Right hindlimb (tissue), 1 donor: ENCODE results near the gene NRF1.
"Not testable (repeated sequence)": the region's sequence is repeated elsewhere in the genome, so short reads cannot be mapped to it uniquely, and the experiment has no call there.

Source experiments
- DNase-seq: peaks from one replicate; pipeline ENCODE4 v3.0.0-alpha.2; 2018

The NRF1 gene

DNA sequence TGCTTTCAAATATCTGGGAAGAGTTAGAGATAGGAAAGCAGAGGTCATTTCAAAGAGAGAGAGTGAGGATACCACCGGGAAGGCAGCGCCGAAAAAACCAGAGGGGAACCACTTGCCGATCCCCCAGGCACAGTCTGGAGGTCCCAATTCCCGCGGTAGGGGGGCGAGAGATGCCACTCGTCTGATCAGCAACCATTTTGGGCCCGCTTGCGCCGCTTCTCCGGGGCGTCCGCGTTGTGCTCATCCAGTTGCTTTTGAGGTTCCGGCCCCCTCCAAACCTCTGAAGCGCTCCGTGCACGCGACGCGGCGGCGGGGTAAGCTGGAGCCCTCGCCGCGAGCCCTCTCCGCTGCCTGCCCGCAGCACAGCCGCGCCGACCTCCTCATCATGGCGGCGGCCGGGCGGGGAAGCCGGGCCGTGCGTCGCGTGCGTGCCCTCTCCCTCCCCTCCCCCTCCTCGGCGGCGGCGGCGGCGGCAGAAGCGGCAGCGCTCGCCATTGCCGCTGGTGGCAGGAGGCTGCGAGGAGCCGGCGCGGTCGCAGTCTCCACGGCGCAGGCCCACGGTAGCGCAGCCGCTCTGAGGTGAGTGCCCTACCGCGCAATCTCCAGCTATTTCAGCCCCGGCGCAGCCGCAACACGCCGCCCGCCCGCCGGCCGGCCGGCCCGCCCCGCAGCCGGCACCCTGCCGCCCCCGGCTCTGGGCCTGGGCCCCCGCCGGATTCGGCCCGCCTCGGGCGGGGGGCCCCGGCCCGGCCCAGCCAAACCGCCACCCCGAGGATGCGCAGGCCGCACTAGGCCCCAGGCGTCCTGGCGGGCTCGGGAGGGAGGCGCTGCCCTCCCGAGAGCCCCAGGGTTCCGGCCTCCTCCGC, at the start of gene NRF1:
Gene NRF1, plus strand, starts transcription at position 475 of the 866 bp plus-strand sequence. CDS start 45,632 bp downstream, outside the sequence.
- peak; percentile 95 for DNase-seq

DNA sequence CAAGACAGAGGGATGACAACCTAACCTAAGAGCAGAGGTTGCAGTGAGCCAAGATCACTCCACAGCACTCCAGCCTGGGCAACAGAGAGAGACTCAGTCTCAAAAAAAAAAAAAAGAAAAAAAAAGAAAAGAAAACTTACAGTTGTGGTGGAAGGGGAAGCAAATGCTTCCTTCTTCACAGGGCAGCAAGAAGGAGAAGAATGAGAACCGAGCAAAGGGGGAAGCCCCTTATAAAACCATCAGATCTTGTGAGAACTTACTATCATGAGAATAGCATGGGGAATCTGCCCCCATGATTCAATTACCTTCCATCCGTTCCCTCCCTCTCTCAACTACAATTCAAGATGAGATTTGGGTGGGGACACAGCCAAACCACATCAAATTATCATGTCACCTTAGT, 45.2 kb upstream of the NRF1 start:
- DNase-seq, result not testable (repeated sequence)

DNA sequence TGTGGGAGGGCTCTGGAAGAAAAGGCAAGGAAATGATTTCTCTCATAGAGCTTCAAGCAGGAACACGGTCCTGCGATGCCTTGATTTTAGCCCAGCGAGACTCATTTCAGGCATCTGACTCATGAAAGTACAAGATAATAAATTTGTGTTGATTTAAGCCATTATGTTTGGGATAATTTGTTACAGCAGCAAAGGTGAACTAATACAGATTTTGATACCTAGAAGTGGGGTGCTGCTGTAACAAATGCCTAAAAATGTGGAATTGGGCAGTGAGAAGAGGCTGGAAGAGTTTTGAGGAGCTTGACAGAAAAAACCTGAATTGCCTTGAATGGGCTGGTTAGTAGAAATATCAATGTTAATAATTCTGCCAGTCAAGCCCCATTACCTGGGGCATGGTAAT, 44.1 kb upstream of the NRF1 start:
- DNase-seq, result no peak

DNA sequence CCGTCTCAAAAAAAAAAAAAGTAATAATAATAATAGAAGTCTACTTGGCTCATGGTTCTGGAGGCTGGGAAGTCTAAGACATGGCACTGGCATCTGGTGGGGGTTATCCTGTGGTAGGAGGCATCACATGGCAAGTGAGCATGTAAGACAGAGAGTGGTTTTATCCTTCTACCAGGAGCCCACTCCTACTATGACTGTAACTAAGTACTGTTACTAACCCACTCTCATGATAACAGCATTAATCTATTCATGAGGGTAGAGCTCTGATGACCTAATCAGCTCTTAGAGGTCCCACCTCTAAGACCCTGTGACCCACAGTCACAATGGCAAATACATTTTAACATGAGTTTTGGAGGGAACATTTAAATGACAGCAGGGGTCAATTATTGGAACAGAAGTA, 43.3 kb upstream of the NRF1 start:
- DNase-seq, result no peak

DNA sequence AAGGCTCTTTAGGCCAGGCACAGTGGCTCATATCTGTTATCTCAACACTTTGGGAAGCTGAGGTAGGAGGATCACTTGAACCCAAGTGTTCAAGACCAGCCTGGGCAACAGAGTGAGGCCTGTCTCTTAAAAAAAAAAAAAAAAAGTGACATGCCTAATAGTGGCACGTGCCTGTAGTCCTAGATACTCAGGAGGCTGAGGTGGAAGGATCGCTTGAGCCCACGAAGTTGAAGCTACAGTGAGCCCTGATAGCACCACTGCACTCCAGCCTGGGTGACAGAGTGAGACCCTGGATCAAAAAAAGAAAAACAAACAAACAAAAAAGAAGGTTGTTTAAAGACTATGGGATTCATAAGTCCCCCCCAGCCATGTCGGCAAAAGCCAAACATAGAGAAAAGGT, 42.2 kb upstream of the NRF1 start:
- no peak for DNase-seq

DNA sequence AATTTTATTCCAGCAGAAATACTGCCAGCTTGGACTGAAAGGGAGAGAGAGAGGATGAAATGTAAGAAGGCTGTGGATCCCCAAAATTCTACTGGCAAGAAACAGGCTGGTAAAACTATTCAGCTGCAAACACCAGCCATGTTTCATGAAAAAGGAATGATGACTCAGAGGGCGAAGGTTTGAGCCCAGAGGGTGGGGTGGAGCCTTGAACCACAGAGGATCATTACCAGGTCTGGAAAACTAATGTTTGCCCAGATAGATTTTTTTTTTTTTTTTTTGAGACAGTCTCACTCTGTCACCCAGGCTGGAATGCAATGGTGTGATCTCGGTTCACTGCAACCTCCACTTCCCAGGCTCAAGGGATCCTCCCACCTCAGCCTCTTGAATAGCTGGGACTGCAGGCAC, 41.7 kb upstream of the NRF1 start:
- no peak for DNase-seq

DNA sequence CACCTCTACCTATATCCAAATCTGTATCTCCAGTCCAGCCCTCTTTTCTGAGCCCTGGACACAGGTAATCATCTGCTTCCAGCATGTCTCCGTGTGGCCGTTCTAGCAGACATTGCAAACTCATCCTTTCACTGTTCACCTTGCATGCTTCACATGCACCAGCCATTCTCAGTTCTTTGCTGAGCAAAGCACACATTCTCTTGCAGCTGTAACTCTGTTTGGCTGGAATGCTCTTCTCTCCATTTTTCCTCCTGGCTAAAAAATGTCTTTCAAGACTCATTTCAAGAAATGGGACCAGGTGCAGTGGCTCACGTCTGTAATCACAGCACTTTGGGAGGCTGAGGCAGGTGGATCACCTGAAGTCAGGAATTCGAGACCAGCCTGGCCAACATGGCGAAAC, 40.3 kb upstream of the NRF1 start:
- no peak for DNase-seq

DNA sequence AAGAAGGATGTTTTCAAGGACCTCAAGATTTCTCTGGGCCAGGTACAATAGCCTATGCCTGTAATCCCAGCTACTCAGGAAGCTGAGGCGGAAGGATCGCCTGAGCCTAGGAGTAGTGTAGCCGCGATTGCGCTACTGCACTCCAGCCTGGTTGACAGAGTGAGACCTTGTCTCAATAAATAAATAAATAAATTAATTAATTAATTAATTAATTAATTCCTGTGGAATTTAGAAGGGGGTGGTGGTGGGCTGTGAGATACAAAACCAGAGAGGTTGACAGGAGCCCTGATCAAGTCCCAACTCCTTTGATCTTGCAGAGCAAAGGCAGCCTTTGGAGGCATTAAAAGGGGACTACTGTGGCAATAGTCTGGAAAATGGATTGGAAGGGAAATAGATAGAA, 39.3 kb upstream of the NRF1 start:
- DNase-seq, result no peak

DNA sequence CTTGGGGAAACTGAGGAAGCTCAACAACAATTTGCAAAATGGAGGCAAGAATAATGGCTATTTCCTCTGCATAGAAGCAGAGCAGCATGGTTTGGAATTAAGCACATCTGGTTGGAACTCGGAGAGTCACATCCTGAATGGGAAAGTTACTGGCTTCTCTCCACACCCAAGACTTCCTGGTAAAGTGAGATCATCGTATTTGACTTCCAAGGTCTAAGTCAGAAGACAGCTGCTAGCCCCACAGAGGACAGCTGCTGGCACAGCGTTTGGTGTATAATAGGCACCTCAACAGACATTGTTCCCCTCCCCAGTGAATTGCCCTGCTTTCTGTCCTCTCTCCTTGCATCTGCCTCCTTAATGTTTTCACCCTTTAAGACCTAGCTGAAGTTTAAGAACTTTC, 37.0 kb upstream of the NRF1 start:
- DNase-seq, result peak; percentile 70

DNA sequence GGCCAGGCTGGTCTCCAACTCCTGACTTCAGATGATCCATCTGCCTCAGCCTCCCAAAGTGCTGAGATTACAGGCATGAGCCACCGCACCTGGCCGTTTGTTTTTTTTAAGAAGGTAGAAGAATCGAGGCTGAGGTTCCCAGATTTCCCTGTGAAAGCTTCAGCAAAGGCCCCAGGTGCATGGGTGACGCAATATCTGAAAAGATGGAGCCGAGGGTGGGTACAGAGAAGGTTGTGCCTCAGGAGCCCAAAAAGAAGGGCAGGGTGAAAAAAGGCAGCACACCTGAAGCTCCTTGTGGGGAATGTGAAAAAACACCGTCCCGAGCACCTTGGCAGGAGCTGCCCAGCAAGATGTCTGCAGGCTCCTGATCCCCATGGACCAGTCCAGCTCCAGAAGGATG, 35.8 kb upstream of the NRF1 start:
- DNase-seq, result no peak

DNA sequence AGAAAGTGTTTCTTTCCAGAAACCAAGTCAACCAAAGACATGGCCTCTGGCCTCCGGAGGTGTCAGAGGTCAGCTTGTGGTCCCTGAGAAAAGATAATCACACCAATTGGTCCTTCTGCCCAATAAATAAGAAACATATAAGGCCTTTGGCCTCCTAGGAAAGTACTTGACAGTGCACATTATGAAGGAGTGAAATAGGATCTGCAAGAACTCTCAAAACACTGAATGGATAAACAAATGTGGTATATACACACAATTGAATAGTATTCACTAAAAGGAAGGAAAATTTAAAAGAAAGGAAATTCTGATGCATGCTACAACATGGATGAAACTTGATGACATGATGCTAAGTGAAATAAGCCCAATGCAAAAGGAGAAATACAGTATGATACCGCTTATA, 35.4 kb upstream of the NRF1 start:
- no peak for DNase-seq

DNA sequence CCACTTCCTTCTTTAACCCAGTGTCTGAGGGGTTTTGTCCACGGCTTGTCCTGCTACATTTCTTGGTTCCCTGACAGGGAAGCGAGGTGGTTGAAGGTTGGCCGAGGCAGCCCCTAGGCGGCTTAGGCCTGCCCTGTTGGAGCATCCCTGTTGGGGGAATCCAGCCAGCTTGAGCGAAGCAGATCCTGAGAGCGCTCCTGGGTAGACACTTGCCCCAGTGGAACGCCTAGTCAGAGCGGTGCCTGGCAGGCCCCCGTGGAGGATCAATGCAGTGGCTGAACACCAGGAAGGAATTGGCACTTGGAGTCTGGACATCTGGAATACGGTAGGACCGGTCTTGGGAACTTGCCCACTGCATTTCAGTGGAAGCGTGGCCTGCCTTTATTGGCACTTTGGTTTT, 32.7 kb upstream of the NRF1 start:
- no peak for DNase-seq

DNA sequence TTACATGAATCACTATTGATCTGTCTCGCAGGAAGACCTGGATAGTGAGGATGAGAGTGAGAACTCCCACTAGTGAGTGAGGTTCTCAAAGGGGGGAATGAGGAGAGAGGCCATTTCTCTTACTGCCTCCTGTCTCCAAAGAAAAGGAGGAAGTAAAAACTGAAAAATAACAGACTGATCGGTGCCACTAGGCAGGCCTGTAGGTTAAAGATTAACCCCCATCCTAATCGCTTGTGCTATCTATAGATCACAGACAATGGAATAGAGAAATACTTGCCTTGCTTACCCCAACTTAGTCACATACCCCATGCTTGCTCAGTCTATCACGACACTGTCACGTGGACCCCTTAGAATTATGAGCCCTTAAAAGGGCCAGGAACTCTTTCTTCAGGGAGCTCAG, 25.3 kb upstream of the NRF1 start:
- DNase-seq, result not testable (repeated sequence)

DNA sequence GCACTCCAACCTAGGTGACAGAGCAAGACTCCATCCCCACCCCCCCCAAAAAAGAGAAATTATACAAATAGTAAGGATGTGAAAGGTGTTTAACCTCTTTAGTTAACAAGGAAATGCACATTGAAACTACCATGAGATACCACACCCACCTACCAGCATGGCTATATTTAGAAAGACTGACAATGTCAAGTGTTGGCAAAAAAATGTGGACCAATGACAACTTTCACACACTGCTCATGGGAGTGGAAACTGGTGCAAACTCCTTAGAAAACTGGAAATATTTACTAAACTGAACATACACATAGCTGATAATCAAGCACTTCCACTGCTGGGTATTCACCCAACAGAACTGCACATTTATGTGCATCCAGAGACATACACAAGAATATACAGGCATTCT, 23.3 kb upstream of the NRF1 start:
- DNase-seq, result no peak

DNA sequence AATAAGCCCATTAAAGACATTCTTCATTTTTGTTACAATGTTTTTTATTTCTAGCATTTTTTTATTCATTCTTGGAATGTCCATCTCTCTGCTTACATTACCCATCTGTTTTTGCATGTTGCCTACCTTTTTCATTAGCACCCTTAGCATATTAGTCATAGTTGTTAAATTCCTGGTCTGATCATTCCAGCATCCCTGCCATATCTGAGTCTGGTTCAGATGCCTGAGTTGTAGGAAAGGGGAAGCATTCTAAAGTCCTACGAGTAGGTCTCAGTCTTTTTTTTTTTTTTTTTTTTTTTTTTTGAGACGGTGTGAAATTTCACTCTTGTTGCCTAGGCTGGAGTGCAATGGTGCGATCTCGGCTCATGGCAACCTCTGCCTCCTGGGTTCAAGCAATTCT, 19.7 kb upstream of the NRF1 start:
- DNase-seq, result no peak

DNA sequence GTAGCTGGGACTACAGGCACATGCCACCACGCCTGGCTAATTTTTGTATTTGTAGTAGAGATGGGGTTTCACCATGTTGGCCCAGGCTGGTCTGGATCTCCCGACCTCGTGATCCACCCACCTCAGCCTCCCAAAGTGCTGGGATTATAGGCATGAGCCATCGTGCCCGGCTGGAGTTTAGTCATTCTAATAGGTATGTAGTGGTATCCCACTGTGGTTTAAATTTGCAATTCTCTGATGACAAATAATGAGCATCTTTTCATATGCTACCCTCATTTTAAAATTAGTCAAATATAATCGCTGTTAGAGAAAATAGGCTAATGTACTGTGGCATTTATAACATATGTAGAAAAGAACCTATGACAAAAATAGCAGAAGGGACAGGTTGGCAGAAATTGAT, 15.1 kb upstream of the NRF1 start:
- DNase-seq, result not testable (repeated sequence)

DNA sequence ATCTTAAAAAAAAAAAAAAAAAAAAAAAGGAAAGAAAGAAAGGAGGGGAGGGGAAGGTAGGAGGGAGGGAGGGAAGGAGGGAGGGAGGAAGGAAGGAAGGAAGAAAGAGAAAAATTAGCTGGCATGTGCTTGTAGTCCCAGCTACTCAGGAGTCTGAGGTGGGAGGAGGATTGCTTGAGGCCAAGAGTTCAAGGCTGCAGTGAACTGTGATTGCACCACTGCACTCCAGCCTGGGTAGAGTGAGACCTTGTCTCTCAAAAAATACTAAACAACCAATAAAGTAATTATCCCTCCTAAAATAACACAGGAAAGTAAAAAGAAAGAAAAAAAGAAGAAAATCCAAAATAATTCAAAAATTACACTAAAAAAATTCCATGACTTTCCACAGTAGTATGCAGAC, 13.8 kb upstream of the NRF1 start:
- no peak for DNase-seq

DNA sequence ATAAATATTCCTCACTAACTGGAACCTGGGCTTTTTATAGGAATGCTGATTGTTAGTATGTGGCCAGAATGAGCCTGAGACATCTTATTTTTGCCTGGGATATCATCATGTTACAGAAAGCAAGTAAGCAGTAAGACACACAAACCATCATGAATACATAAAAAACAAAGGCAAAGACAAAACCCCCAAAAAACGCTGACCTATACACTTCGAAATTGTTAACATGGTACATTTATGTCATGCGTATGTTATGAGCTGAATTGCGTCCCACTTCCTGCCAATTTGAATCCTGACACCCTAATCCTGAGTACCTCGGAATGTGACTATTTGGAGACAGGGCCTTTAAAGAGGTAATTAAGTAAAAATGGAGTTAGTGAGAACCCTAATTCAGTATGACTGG, 12.3 kb upstream of the NRF1 start:
- no peak for DNase-seq

DNA sequence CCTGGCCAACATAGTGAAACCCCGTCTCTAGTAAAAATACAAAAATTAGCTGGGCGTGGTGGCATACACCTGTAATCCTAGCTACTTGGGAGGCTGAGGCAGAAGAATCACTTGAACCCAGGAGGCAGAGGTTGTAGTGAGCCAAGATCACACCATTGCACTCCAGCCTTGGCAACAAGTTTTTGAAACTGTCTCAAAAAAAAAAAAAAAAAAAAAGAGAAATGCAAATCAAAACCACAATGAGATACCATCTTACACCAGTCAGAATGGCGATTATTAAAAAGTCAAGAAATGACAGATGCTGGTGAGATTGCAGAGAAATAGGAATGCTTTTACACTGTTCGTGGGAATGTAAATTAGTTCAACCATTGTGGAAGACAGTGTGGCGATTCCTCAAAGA, 7.9 kb upstream of the NRF1 start:
- not testable (repeated sequence) for DNase-seq

DNA sequence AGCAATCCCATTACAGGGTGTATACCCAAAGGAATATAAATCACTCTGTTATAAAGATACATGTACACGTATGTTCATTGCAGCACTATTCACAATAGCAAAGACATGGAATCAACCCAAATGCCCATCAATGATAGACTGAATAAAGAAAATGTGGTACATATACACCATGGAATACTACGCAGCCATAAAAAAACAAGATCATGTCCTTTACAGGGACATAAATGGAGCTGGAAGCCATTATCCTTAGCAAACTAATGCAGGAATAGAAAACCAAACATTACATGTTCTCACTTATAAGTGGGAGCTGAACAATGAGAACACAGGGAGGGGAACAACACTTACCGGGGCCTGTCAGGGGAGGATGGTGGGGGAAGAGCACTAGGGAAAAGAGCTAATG, 7.5 kb upstream of the NRF1 start:
- DNase-seq, result not testable (repeated sequence)

DNA sequence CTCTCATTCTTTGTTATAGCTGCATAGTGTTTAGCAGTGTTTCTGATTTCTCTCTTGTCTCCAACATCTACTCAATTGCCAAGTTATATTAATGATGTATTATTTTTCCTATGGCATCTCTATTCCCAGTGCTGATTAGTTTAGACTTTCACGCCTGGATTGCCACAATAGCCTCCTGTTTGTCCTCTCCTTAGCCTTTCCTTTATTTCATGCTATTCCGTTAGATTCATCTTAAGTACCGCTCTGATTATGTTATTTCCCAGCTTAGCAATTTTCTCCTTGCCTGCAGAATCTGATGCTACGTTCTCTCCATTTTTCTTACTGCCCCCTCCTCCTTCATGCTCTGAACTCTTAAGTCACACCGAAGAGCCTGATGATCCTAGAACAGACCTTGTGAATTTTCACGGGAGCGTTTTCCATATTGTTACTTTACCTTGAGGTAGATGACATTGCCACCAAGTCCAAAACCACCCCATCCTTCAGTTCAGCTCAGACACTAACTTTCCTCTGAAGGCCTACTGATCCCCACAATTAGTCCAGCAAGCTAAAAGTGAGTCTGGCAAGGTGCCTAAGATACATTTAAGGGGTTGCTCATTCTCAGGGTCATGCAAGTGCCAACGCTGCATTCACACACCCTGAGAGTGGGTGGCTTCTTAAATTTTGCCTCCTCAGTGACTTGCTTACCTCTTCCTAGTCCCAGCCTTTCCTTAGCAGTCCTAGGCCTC, 6.6 kb upstream of the NRF1 start:
- DNase-seq, result no peak

DNA sequence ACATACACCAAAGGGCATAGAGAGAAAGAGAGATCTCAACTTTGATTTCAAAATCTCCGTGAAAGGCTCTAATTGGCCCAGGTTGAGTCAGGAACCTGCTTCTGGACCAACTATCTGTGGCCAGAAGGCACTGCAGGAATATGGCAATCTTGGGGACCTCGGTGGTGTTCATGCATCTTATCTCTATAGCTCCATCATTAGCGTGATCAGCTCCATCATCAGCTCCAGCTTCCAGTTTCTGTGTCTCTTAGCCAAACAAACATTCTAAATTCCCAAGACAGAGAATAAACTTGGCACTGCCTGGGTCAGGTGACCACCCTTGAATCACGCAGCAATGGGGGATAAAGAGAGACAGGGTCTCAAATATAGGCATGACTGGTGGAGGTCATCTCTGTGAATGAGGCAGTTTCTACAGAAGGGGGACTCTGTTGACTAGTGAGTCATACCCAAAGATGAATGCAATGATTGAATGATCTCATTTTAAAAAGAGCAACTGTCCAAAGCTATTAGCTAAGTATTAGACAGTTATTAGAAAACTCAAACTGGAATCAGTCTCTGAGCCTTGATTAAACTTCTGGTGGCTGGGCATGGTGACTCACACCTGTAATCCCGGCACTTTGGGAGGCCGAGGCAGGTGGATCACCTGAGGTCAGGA, 5.4 kb upstream of the NRF1 start:
- DNase-seq, result no peak

DNA sequence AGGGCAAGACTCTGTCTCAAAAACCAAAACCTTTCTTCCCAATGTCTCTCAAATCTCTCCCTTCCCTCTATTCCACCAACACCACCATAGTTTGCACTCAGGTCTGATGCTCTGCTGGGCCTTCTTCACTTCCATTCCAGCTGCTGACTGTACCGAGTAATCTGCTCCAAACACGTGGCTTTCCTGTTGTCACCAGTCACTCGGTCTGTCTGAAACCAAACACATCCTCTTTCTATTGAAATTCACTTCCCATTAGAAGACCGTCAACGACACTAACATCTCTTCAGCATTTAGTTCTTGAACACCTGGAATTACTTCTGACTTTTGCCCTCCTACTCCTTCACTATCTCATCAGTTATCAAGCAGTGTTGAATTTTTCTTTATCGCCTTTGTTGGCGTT, 4.7 kb upstream of the NRF1 start:
- no peak for DNase-seq
